Measurements from ENCODE around the gene PNMA6E. TPM values are rescaled to one million over a fixed set of nuclear protein-coding genes. Genes with fewer than 3 reads are reported as not detected.

Gene PNMA6E
- total RNA-seq, 1 donor, result not detected

DNA sequence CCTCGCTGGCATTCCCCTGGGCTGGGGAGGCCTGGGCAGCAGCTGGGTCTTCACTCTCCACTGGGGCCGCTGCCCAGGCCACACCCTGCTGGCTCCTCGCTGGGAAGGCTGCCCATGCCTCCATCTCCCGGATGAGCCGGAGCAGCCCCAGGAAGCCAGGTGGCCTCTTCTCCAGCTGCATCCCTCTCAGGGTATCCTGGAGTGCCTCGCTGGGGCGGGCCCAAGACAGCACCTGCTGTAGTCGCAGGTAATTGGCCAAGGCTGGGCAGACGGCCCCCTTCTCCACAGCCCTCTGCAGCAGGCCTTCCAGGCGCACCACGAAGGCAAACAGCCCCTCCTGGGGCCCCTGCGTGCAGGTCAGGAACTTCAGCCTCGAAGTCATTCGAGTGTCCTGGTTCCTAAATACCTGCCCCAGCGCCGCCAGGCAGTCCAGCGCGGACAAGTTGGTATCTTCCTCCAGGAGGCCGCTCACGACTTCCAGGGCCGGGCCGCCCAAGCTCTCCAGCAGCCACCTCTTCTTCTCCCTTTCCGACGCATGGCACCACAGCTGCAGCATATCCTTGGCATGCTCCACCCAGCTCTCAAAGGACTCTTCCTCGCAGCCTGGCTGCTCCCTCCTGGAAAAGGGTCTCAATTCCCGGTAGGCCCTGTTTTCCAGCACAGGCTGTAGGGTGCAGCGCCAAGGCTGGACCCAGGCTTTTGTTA is 3.7 kb downstream of the PNMA6E start:
- no peak overlapping the region for H3K4me2 ChIP-seq (ENCODE audit: insufficient read depth, low read length)
- H3K27ac ChIP-seq (ENCODE audit: low read depth, low read length), result no peak overlapping the region
- TF ChIP-seq, protein P1, sequence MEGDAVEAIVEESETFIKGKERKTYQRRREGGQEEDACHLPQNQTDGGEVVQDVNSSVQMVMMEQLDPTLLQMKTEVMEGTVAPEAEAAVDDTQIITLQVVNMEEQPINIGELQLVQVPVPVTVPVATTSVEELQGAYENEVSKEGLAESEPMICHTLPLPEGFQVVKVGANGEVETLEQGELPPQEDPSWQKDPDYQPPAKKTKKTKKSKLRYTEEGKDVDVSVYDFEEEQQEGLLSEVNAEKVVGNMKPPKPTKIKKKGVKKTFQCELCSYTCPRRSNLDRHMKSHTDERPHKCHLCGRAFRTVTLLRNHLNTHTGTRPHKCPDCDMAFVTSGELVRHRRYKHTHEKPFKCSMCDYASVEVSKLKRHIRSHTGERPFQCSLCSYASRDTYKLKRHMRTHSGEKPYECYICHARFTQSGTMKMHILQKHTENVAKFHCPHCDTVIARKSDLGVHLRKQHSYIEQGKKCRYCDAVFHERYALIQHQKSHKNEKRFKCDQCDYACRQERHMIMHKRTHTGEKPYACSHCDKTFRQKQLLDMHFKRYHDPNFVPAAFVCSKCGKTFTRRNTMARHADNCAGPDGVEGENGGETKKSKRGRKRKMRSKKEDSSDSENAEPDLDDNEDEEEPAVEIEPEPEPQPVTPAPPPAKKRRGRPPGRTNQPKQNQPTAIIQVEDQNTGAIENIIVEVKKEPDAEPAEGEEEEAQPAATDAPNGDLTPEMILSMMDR (IDR thresholded peaks at IDR 0.05; ENCODE audit: extremely low read depth, low read depth, low read length), result no peak
- no peaks in the 10 kb centered on the region for H3K9me3 ChIP-seq (ENCODE audit: low read depth, low read length)
- H3K36me3 ChIP-seq (ENCODE audit: insufficient read depth, low read length), result no peaks in the 10 kb centered on the region
- no peak overlapping the region for H3K4me3 ChIP-seq (ENCODE audit: insufficient read depth, low read length)
- H4K20me1 ChIP-seq (ENCODE audit: insufficient read depth, low read length), result no peaks in the 10 kb centered on the region
- no peaks in the 10 kb centered on the region for H3K4me1 ChIP-seq (ENCODE audit: insufficient read depth, low read length)
- no peak overlapping the region for H2AFZ ChIP-seq (ENCODE audit: low read length)
- no peaks in the 10 kb centered on the region for H3K79me2 ChIP-seq (ENCODE audit: insufficient read depth, low read length)
- peak; percentile 63 for DNase-seq (ENCODE audit: insufficient read length, low spot score, missing footprints)
- no peaks in the 10 kb centered on the region for H3K27me3 ChIP-seq (ENCODE audit: insufficient read depth, low read length)

DNA sequence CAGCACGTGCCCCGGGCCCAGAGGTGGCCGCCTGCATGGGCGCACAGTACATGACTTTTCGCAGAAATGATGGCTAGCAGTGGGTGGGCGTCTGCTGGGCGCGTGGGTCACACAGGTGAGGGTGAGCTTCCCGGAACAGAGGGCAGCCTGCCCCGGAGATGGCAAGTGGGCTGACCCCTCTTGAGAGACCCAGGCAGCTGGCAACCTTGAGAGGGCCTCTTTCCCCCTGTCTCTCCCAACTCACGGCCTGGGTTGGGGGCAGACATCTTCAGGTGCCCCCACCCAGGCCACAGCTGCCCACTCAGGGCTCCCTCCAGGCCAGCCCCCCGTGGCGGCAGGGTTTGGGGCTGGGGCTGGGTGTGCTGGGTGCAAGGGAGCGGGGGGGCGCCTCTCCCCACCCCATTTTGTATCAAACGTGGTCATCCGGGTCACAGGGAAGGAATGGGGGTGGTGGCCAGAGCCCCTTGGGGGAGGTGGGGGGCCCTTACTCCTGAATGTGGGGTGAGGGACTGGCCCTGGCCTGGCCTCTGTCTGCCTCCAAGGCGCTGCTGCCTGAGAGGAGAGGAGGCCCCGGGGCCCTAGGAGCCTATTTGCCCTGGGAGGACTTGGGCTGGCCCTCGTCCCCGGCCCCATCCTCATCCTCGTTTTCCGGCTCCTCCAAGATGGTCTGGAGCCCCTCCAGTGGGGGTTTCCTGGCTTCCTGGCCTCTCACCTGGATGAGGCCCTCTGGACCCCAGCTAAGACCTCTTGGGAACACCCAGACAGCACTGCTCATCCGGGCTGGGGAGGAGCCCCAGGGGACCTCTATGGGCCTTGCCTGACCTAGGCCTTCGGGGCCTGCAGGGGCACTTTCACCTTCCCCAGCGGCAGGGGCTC is 4.6 kb downstream of the PNMA6E start:
- Histone ChIP-seq H3K4me1 (ENCODE audit: insufficient read depth, low read length) (no peaks in the 10 kb centered on the region), H4K20me1 (ENCODE audit: insufficient read depth, low read length) (no peaks in the 10 kb centered on the region), H3K27ac (ENCODE audit: low read depth, low read length) (no peak overlapping the region), H3K9me3 (ENCODE audit: low read depth, low read length) (no peaks in the 10 kb centered on the region), H3K4me3 (ENCODE audit: insufficient read depth, low read length) (no peak overlapping the region), H3K79me2 (ENCODE audit: insufficient read depth, low read length) (no peaks in the 10 kb centered on the region), H3K27me3 (ENCODE audit: insufficient read depth, low read length) (no peaks in the 10 kb centered on the region), H2AFZ (ENCODE audit: low read length) (no peak overlapping the region), H3K36me3 (ENCODE audit: insufficient read depth, low read length) (no peaks in the 10 kb centered on the region), H3K4me2 (ENCODE audit: insufficient read depth, low read length) (no peak overlapping the region)
- TF ChIP-seq, protein P1 (IDR thresholded peaks at IDR 0.05; ENCODE audit: extremely low read depth, low read depth, low read length), result no peak
- peak; percentile 77 for DNase-seq (ENCODE audit: insufficient read length, low spot score, missing footprints)

DNA sequence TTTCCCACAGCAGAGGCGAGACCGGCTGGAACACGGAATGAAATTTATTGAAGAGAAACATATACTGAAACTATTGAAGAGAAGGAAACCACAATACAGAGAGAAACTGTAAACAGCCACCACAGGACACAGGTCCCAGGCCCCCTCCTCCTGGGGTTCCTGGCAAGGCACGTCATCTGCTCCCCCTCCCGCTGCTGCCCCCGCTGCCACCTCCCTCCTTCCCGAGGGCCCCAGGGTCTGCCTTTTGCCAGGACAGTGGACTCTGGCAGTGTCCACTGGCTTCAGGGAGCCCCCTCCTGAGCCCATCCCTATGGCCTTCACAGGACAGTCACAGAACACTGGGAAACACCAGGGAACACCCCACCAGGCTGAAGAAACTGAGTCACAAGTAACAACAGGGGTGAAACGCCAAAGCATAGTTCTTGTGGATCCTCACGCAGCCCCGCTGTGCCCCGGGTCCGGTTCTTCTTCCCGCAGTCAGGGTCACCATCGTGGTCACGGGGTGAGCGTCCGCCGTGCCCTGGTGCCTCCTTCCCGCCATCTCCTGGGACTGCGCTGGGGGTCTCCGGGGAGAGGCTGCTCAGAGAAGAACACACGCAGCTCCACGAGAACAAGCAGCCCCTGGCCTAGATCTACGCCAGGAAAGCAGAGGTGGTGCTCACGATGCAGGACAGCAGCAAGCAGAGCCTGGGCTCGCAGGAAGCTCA is 5.4 kb downstream of the PNMA6E start:
- H4K20me1 ChIP-seq (ENCODE audit: insufficient read depth, low read length), result no peaks in the 10 kb centered on the region
- no peaks in the 10 kb centered on the region for H3K36me3 ChIP-seq (ENCODE audit: insufficient read depth, low read length)
- H2AFZ ChIP-seq (ENCODE audit: low read length), result no peak overlapping the region
- H3K27me3 ChIP-seq (ENCODE audit: insufficient read depth, low read length), result no peaks in the 10 kb centered on the region
- no peak overlapping the region for H3K27ac ChIP-seq (ENCODE audit: low read depth, low read length)
- TF ChIP-seq, protein P1 (IDR thresholded peaks at IDR 0.05; ENCODE audit: extremely low read depth, low read depth, low read length), result no peak
- H3K4me3 ChIP-seq (ENCODE audit: insufficient read depth, low read length), result no peak overlapping the region
- peak; percentile 63 for DNase-seq (ENCODE audit: insufficient read length, low spot score, missing footprints)
- H3K79me2 ChIP-seq (ENCODE audit: insufficient read depth, low read length), result no peaks in the 10 kb centered on the region
- no peak overlapping the region for H3K4me2 ChIP-seq (ENCODE audit: insufficient read depth, low read length)
- H3K4me1 ChIP-seq (ENCODE audit: insufficient read depth, low read length), result no peaks in the 10 kb centered on the region
- H3K9me3 ChIP-seq (ENCODE audit: low read depth, low read length), result no peaks in the 10 kb centered on the region
